Measurements from ENCODE around the gene CDADC1. TPM values are rescaled to one million over a fixed set of nuclear protein-coding genes. Genes with fewer than 3 reads are reported as not detected.

The CDADC1 gene
- total RNA-seq, 2 donors from 2014 or later: 2.0 to 6.1 TPM

DNA sequence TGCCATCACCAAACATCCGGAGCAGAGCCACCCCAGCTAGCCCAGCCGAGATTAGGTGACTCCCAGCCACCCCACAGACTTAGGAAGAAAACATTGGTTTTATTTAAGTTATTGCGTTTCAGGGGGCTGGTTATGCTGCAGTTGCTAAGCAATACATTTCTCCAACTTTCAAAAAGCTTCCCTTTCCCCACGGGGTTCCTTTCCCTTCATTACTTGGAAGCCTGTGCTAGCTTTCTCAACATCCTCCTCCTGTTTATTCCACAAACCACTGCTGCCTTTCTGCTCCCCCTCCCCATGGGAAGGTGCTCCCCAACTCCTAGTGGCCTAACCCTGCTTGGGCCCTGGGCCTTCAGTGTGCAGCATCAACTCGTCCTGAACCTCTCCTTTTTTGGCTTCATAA, 52.6 kb downstream of the CDADC1 start:
- TF ChIP-seq POLR2A (IDR thresholded peaks at IDR 0.05) (no peak), POLR2AphosphoS5 (IDR thresholded peaks at IDR 0.05) (no peak)
- TF ChIP-seq, protein P1, sequence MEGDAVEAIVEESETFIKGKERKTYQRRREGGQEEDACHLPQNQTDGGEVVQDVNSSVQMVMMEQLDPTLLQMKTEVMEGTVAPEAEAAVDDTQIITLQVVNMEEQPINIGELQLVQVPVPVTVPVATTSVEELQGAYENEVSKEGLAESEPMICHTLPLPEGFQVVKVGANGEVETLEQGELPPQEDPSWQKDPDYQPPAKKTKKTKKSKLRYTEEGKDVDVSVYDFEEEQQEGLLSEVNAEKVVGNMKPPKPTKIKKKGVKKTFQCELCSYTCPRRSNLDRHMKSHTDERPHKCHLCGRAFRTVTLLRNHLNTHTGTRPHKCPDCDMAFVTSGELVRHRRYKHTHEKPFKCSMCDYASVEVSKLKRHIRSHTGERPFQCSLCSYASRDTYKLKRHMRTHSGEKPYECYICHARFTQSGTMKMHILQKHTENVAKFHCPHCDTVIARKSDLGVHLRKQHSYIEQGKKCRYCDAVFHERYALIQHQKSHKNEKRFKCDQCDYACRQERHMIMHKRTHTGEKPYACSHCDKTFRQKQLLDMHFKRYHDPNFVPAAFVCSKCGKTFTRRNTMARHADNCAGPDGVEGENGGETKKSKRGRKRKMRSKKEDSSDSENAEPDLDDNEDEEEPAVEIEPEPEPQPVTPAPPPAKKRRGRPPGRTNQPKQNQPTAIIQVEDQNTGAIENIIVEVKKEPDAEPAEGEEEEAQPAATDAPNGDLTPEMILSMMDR (IDR thresholded peaks at IDR 0.05): no peak

GRCh38 chr13:49300739-49301589, 53.2 kb downstream of the CDADC1 start:
- Histone ChIP-seq H3K4me1 (replicated peaks) (no peaks in the 10 kb centered on the region), H3K27ac (no peak overlapping the region), H3K36me3 (no peaks in the 10 kb centered on the region), H3K27me3 (replicated peaks; ENCODE audit: insufficient read depth) (no peaks in the 10 kb centered on the region), H3K4me3 (no peak overlapping the region), H3K9me3 (no peaks in the 10 kb centered on the region)
- WGBS: 47% methylated on average over 20 of the region's 20 CpGs
- intact Hi-C loops (cut with DNase I): loop anchor here (1.0 to 5.0 kb wide), 3 partner anchors 136 to 306 kb away; partner anchors contain the start of gene PHF11
- DNase-seq (ENCODE audit: low spot score): peak; percentile 53
- no peak for TF ChIP-seq POLR2A (IDR thresholded peaks at IDR 0.05)
- TF ChIP-seq, protein P1 (IDR thresholded peaks at IDR 0.05): peak; percentile 68 to 91 (median 90)
- TF ChIP-seq POLR2AphosphoS5 (IDR thresholded peaks at IDR 0.05): peak; percentile 76

More for the DNA sequence above, 52.6 kb downstream of the CDADC1 start:
- Histone ChIP-seq H3K4me1 (replicated peaks) (no peaks in the 10 kb centered on the region), H3K27ac (no peak overlapping the region), H3K27me3 (replicated peaks; ENCODE audit: insufficient read depth) (no peaks in the 10 kb centered on the region), H3K9me3 (no peaks in the 10 kb centered on the region), H3K36me3 (no peaks in the 10 kb centered on the region), H3K4me3 (no peak overlapping the region)
- no peak for DNase-seq (ENCODE audit: low spot score)
- WGBS: 67% methylated on average over 5 of the region's 5 CpGs
- intact Hi-C loops (cut with DNase I): loop anchor here (5.0 kb wide), 2 partner anchors 197 to 307 kb away; partner anchors contain the start of gene PHF11

- Histone ChIP-seq H3K27ac (no peak overlapping the region), H3K36me3 (no peaks in the 10 kb centered on the region), H3K9me3 (no peaks in the 10 kb centered on the region), H3K4me1 (replicated peaks) (no peaks in the 10 kb centered on the region), H3K27me3 (replicated peaks; ENCODE audit: insufficient read depth) (no peaks in the 10 kb centered on the region), H3K4me3 (no peak overlapping the region)
- TF ChIP-seq, protein P1 (IDR thresholded peaks at IDR 0.05): no peak
- DNase-seq (ENCODE audit: low spot score): no peak
- WGBS: 76% methylated on average over 7 of the region's 7 CpGs
- intact Hi-C loops (cut with DNase I): loop anchor here (5.0 kb wide), 2 partner anchors 195 to 305 kb away; partner anchors contain the start of gene PHF11
These were observed 54.5 kb downstream of the CDADC1 start for GRCh38 chr13:49302222-49302621.

- H3K4me3 ChIP-seq: no peak overlapping the region
- H3K27me3 ChIP-seq (replicated peaks; ENCODE audit: insufficient read depth): no peaks in the 10 kb centered on the region
- intact Hi-C loops (cut with DNase I): loop anchor here (5.0 kb wide), 2 partner anchors 194 to 304 kb away; partner anchors contain the start of gene PHF11
- H3K27ac ChIP-seq: no peak overlapping the region
- no peak for DNase-seq (ENCODE audit: low spot score)
- 56% methylated on average over 9 of the region's 9 CpGs for WGBS
- peaks cover 3% of the 10 kb centered on the region for H3K4me1 ChIP-seq (replicated peaks)
- no peaks in the 10 kb centered on the region for H3K36me3 ChIP-seq
- no peaks in the 10 kb centered on the region for H3K9me3 ChIP-seq
- TF ChIP-seq POLR2A (IDR thresholded peaks at IDR 0.05) (no peak), POLR2AphosphoS5 (IDR thresholded peaks at IDR 0.05) (peak; percentile 17)
These were observed 55.1 kb downstream of the CDADC1 start for GRCh38 chr13:49302817-49303216.

DNA sequence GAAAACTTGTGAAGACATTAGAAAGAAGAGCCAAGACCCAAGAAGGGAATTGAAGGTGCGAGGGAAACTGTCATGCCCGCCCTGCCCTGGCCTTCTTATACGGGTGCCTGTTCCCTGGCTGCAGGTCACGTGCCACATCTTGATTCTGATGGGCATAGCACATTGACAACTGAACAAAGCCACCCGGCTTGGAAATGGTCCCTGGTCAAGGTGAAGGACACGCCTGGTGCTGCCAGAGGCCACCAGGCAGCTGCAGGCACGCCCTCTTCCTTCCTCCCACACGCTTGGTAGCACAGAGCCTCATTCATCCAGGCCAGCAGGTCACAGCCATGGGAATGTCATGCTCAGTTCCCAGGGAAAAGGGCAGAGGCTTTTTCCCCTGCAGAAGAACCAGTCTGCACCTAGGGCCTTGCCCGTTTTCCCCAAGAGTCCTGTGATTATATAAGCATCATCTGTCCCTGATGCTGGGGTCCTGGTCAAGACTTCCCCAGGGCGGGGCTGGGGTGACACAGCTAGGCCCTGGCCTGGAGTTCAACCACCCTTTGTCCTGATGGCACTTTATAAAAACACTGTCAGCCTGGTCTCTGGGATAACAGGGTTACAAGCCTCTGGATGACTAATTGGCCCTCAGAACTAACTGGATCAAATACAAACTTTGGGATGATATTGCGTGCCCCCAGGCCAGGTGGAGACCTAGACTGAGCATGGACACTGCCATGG, 56.0 kb downstream of the CDADC1 start:
- Histone ChIP-seq H3K4me1 (replicated peaks) (peaks cover 9% of the 10 kb centered on the region), H3K36me3 (no peaks in the 10 kb centered on the region), H3K27ac (peak overlapping the region; percentile 1 to 24), H3K4me3 (no peak overlapping the region), H3K9me3 (no peaks in the 10 kb centered on the region), H3K27me3 (replicated peaks; ENCODE audit: insufficient read depth) (no peaks in the 10 kb centered on the region)
- intact Hi-C loops (cut with DNase I): loop anchor here (5.0 kb wide), 2 partner anchors 194 to 304 kb away; partner anchors contain the start of gene PHF11
- TF ChIP-seq, protein P1 (IDR thresholded peaks at IDR 0.05): no peak
- no peak for TF ChIP-seq POLR2A (IDR thresholded peaks at IDR 0.05)
- 72% methylated on average over 11 of the region's 11 CpGs for WGBS
- no peak for DNase-seq (ENCODE audit: low spot score)
